Neutrophil (primary cell): ENCODE data around the gene OR5AR1.

Experiments
- H3K27ac ChIP-seq: fragments of 200-600 bp; sonication (generic); 2 replicates; pipeline ENCODE4 v1.5.1; 2016; ENCODE audit warnings: mild to moderate bottlenecking, moderate library complexity
- H3K27me3 ChIP-seq: fragments of 200-600 bp; sonication (generic); 2 replicates; pipeline ENCODE4 v1.6.0; 2016; ENCODE audit warnings: mild to moderate bottlenecking
- H3K36me3 ChIP-seq: fragments of 200-600 bp; sonication (generic); 2 replicates; pipeline ENCODE4 v1.5.1; 2017
- H3K4me1 ChIP-seq, 2 experiments: fragments of 200-600 bp in 1 of 2; sonication (generic) in 1 of 2; 1 replicate in 1 of 2; 2 replicates in 1 of 2; pipeline versions ENCODE4 v1.5.1 to v1.6.1; 2013 to 2016; ENCODE audit warnings: low read depth in 1 of 2, low read length in 1 of 2, mild to moderate bottlenecking in 1 of 2, moderate library complexity in 1 of 2; ENCODE audit not compliant: control insufficient read depth in 1 of 2, insufficient read depth in 1 of 2
- H3K4me3 ChIP-seq, 2 experiments: fragments of 200-600 bp in 1 of 2; sonication (generic) in 1 of 2; 1 replicate in 1 of 2; 2 replicates in 1 of 2; pipeline ENCODE4 v1.5.1; 2013 to 2016; ENCODE audit warnings: low read depth in 1 of 2, low read length in 1 of 2, mild to moderate bottlenecking in 1 of 2, moderate library complexity in 1 of 2
- H3K9me3 ChIP-seq: fragments of 200-600 bp; sonication (generic); 2 replicates; pipeline ENCODE4 v1.5.1; 2016
- CTCF ChIP-seq: fragments of 200-600 bp; sonication (generic); IDR thresholded peaks from 2 replicates; pipeline ENCODE4 v1.5.1; 2016; ENCODE audit warnings: antibody characterized with exemption

Gene OR5AR1

GRCh38 chr11:56698795-56699194, 35.3 kb downstream of the OR5AR1 start, which contains the start of gene OR9G1:
OR9G1 (plus strand) TSS chr11:56699095; CDS start chr11:56700388, 1,293 bp downstream.
- no peak for TF ChIP-seq CTCF

GRCh38 chr11:56700242-56700913, 36.9 kb downstream of the OR5AR1 start:
- Histone ChIP-seq H3K4me3 (no peak overlapping the region), H3K36me3 (no peaks in the 10 kb centered on the region), H3K9me3 (no peaks in the 10 kb centered on the region), H3K27me3 (no peaks in the 10 kb centered on the region), H3K27ac (no peak overlapping the region), H3K4me1 (no peaks in the 10 kb centered on the region)
- no peak for TF ChIP-seq CTCF

More at GRCh38 chr11:56698795-56699194, 35.3 kb downstream of the OR5AR1 start, which contains the start of gene OR9G1:
- H3K27me3 ChIP-seq = no peaks in the 10 kb centered on the region
- H3K36me3 ChIP-seq = no peaks in the 10 kb centered on the region
- H3K4me1 ChIP-seq = no peaks in the 10 kb centered on the region
- H3K27ac ChIP-seq = no peak within 1 kb of the TSS
- H3K9me3 ChIP-seq = no peaks in the 10 kb centered on the region
- no peak within 1 kb of the TSS for H3K4me3 ChIP-seq

GRCh38 chr11:56700914-56701485, 37.5 kb downstream of the OR5AR1 start:
- Histone ChIP-seq H3K4me3 (no peak overlapping the region), H3K4me1 (no peaks in the 10 kb centered on the region), H3K9me3 (no peaks in the 10 kb centered on the region), H3K27ac (no peak overlapping the region), H3K36me3 (no peaks in the 10 kb centered on the region), H3K27me3 (no peaks in the 10 kb centered on the region)
- TF ChIP-seq CTCF = no peak

- Histone ChIP-seq H3K4me3 (no peak overlapping the region), H3K9me3 (no peaks in the 10 kb centered on the region), H3K27me3 (no peaks in the 10 kb centered on the region), H3K27ac (no peak overlapping the region), H3K36me3 (no peaks in the 10 kb centered on the region), H3K4me1 (no peaks in the 10 kb centered on the region)
- TF ChIP-seq CTCF = no peak
Observed at GRCh38 chr11:56705784-56706396, 42.4 kb downstream of the OR5AR1 start.

GRCh38 chr11:56706486-56706885, 43.0 kb downstream of the OR5AR1 start:
- H3K4me1 ChIP-seq = no peaks in the 10 kb centered on the region
- H3K27ac ChIP-seq = no peak overlapping the region
- H3K27me3 ChIP-seq = no peaks in the 10 kb centered on the region
- no peak for TF ChIP-seq CTCF
- no peaks in the 10 kb centered on the region for H3K36me3 ChIP-seq
- no peak overlapping the region for H3K4me3 ChIP-seq
- H3K9me3 ChIP-seq = no peaks in the 10 kb centered on the region
